Upper lobe of right lung (tissue), 1 donor: ENCODE results near the gene MARCKSL1. TPM values are rescaled to one million over a fixed set of nuclear protein-coding genes. Genes with fewer than 3 reads are reported as not detected.
A peak's percentile ranks its signal among the peaks of the same experiment; 100 is the strongest.

Source experiments
- ATAC-seq: fragments of 200-7000 bp; cut with Tn5 transposase; one replicate; pipeline ENCODE4 v1.9.1; 2020; ENCODE audit warnings: mild to moderate bottlenecking, moderate library complexity
- DNase-seq: peaks from one replicate; pipeline ENCODE4 v3.0.0-alpha.2; 2020
- H3K27ac ChIP-seq: fragments of 200-600 bp; one replicate; pipeline ENCODE4 v1.8.0; 2022
- H3K27me3 ChIP-seq: fragments of 200-600 bp; one replicate; pipeline ENCODE4 v1.8.0; 2022; ENCODE audit warnings: mild to moderate bottlenecking
- H3K36me3 ChIP-seq: fragments of 200-600 bp; one replicate; pipeline ENCODE4 v1.8.0; 2022
- H3K4me1 ChIP-seq: fragments of 200-600 bp; one replicate; pipeline ENCODE4 v1.8.0; 2022
- H3K4me3 ChIP-seq: fragments of 200-600 bp; one replicate; pipeline ENCODE4 v1.8.0; 2022; ENCODE audit warnings: mild to moderate bottlenecking
- H3K9me3 ChIP-seq: fragments of 200-600 bp; one replicate; pipeline ENCODE4 v1.8.0; 2022
- CTCF ChIP-seq: fragments of 200-600 bp; IDR thresholded peaks from one replicate; pipeline ENCODE4 v1.8.0; 2022; ENCODE audit warnings: antibody characterized with exemption
- intact Hi-C: fragments of 100-400 bp; cut with DNase I; formaldehyde crosslinking; loops from one replicate; pipeline ENCODE4 v1.11.0; 2022
- total RNA-seq: library from RNA; stranded (reverse); fragmentation: NEBNext Ultra II Directional; extraction: Animal tissue kit (Norgen Biotek cat#: 25700); gene quantifications from one replicate; pipeline ENCODE4 v1.2.1, GENCODE V29; 2021
- donor health status: DM: no; HTN: yes; CAD: no; lungs with severe emphysema.

MARCKSL1 gene
- total RNA-seq, 1 donor from 2014 or later: 44.5 TPM

DNA sequence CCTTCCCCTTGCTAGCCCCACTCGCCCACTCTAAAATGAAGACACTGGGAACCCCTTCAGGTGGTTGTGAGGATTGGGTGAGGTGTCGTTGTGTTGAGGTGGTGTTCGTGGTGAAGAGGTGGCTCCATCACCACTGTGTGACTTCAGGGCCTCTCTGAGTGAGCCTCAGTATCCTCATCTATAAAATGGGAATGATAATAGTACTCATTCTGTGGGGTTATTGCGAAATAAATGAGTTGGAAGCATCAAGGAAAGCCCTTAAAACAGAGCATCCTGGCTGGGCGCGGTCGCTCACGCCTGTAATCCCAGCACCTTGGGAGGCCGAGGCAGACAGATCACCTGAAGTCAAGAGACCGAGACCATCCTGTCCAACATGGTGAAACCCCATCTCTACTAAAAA lies 6.7 kb upstream of the MARCKSL1 start:
- no peak for TF ChIP-seq CTCF
- H3K27ac ChIP-seq: no peak overlapping the region
- peaks cover 21% of the 10 kb centered on the region for H3K4me1 ChIP-seq
- H3K4me3 ChIP-seq: no peak overlapping the region
- no peaks in the 10 kb centered on the region for H3K27me3 ChIP-seq
- intact Hi-C loops: no loop called here
- H3K9me3 ChIP-seq: no peaks in the 10 kb centered on the region
- DNase-seq (no peak), ATAC-seq (no peak)
- no peaks in the 10 kb centered on the region for H3K36me3 ChIP-seq

GRCh38 chr1:32341971-32342370 lies 5.9 kb upstream of the MARCKSL1 start:
- H3K36me3 ChIP-seq: no peaks in the 10 kb centered on the region
- ATAC-seq (peak; percentile 3), DNase-seq (no peak)
- intact Hi-C loops: no loop called here
- H3K4me3 ChIP-seq: no peak overlapping the region
- H3K27me3 ChIP-seq: no peaks in the 10 kb centered on the region
- peaks cover 29% of the 10 kb centered on the region for H3K4me1 ChIP-seq
- no peak for TF ChIP-seq CTCF
- H3K27ac ChIP-seq: no peak overlapping the region
- H3K9me3 ChIP-seq: no peaks in the 10 kb centered on the region

GRCh38 chr1:32341186-32341757 lies 5.2 kb upstream of the MARCKSL1 start:
- no peak for TF ChIP-seq CTCF
- H3K4me1 ChIP-seq: peaks cover 33% of the 10 kb centered on the region
- ATAC-seq (no peak), DNase-seq (no peak)
- no peak overlapping the region for H3K4me3 ChIP-seq
- H3K36me3 ChIP-seq: no peaks in the 10 kb centered on the region
- no peaks in the 10 kb centered on the region for H3K27me3 ChIP-seq
- H3K9me3 ChIP-seq: no peaks in the 10 kb centered on the region
- H3K27ac ChIP-seq: no peak overlapping the region
- intact Hi-C loops: no loop called here

DNA sequence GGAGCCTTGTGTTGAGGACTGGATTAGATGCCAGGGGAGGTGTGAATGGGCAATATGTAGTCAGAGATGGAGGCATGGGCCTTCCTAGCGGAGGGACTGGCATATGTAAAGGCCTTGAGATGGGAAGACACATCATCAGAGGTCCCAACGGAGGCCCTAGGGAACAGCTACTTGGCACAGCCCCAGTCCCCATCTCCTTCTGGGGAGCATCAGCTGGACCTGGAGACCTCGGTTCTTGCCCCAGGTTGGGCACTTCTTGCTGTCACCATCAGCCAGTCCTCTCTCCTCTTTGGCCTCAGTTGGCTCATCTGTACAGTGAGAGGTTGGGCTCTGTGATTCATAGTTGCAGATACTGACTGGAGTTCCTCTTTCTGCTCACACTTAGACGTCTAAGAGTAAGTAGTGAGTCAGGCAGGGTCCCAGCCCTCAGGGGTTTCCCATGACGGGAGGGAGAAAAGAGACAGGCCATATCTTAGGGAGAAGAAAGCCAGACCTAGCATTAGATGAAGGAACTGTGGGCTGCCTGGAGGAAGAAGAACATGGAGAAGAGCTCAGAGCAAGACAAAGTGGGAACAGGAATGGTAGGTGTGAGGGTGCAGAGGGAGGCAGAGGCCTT lies 3.4 kb upstream of the MARCKSL1 start:
- no peak for TF ChIP-seq CTCF
- DNase-seq: no peak
- Histone ChIP-seq H3K4me3 (no peak overlapping the region), H3K4me1 (peaks cover 26% of the 10 kb centered on the region), H3K9me3 (no peaks in the 10 kb centered on the region), H3K36me3 (no peaks in the 10 kb centered on the region), H3K27me3 (no peaks in the 10 kb centered on the region), H3K27ac (no peak overlapping the region)
- intact Hi-C loops: no loop called here
- ATAC-seq: peak; percentile 41

DNA sequence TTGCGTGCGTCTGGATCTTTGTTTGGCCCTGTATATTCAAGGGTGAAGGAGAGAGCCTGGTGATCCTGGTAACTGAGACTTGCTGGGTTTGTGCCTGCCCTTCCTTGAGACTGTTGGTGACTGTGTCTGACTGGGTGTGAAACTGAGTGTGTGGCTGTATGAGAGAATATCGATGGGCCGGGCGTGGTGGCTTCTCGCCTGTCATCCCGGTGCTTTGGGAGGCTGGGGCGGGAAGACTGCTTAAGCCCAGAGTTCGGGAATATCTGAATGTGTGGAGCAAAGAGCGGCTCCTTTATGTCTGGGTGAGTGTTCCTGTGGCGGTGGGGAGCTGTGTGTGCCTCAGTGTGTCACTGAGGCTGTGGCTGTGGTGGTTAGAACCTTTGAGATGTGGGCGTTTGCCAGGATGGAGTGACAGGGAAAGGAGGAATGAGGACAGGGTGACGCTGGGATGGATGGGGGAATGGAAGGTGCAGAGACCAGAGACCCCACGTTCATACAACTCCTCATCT lies 2.7 kb upstream of the MARCKSL1 start:
- Histone ChIP-seq H3K27ac (no peak overlapping the region), H3K27me3 (no peaks in the 10 kb centered on the region), H3K36me3 (no peaks in the 10 kb centered on the region), H3K4me3 (no peak overlapping the region), H3K9me3 (no peaks in the 10 kb centered on the region), H3K4me1 (peaks cover 28% of the 10 kb centered on the region)
- ATAC-seq (no peak), DNase-seq (no peak)
- intact Hi-C loops: no loop called here
- TF ChIP-seq CTCF: no peak
